ENCODE data around the gene POLA1.

The POLA1 gene

DNA sequence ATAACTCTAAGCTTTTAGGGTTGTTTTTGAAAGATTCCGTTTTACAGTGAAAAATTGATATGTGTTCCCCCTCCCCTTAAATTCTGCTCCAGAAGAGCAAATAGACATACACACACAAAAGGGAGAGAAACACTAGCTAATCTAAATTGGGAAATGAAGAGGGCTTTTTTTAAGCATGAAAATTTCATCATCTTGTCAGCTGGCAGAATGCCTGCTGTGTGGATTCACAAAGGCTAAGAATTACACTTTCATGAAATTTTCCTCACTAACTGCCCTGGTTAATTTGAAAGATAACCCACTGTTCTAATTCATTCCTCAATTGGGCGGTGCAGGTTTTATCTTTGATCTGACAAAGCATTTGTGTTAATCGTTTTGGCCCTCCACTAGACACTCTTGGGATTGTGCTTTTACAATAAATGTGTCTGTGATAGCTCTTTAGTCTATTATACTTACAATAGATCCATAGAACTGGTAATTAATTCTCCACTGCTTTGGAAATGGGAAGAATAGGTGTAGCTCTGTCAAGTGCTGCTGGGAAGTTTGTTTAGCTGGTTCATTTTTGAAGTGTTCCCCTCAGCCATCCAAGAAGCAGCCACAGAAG lies 152.9 kb downstream of the POLA1 start:
- H3K36me3 ChIP-seq (ENCODE audit: low read depth), result peaks cover 17% of the 10 kb centered on the region; the same call in 1 of the 2 replicates
- TF ChIP-seq, protein P1, sequence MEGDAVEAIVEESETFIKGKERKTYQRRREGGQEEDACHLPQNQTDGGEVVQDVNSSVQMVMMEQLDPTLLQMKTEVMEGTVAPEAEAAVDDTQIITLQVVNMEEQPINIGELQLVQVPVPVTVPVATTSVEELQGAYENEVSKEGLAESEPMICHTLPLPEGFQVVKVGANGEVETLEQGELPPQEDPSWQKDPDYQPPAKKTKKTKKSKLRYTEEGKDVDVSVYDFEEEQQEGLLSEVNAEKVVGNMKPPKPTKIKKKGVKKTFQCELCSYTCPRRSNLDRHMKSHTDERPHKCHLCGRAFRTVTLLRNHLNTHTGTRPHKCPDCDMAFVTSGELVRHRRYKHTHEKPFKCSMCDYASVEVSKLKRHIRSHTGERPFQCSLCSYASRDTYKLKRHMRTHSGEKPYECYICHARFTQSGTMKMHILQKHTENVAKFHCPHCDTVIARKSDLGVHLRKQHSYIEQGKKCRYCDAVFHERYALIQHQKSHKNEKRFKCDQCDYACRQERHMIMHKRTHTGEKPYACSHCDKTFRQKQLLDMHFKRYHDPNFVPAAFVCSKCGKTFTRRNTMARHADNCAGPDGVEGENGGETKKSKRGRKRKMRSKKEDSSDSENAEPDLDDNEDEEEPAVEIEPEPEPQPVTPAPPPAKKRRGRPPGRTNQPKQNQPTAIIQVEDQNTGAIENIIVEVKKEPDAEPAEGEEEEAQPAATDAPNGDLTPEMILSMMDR (IDR thresholded peaks at IDR 0.05; ENCODE audit: poor library complexity, severe bottlenecking), result no peak
- no peaks in the 10 kb centered on the region for H3K4me1 ChIP-seq (ENCODE audit: insufficient read depth, poor library complexity, severe bottlenecking)
- H3K9me3 ChIP-seq (ENCODE audit: severe bottlenecking), result no peaks in the 10 kb centered on the region
- no peak for ATAC-seq (ENCODE audit: low read depth)
- H3K27ac ChIP-seq (ENCODE audit: poor library complexity, severe bottlenecking), result no peak overlapping the region
- H3K27me3 ChIP-seq (ENCODE audit: insufficient read depth, poor library complexity, severe bottlenecking), result no peaks in the 10 kb centered on the region
- H3K4me3 ChIP-seq (ENCODE audit: severe bottlenecking), result no peak overlapping the region
- DNase-seq (ENCODE audit: low spot score), result no peak

DNA sequence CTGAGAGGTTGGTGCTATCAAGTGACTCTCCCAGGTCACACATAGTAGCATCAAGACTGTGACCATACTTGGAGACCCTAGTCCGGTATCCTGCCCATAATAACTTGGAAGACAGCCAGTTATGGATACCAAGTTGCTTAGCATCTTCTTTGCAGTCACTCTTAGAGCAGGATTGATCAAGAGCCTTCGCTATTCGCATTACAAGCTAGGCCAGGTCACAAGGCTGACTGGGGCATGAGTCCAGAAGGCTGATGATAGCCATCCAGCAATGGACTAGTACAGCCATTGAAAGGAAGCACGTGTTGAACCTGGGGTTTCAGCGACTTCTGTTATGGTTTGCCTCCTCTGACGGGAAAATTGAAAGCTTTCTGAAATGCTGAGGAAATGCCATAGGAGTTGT lies 157.6 kb downstream of the POLA1 start:
- Histone ChIP-seq H3K9me3 (ENCODE audit: severe bottlenecking) (no peaks in the 10 kb centered on the region), H3K27ac (ENCODE audit: poor library complexity, severe bottlenecking) (no peak overlapping the region), H3K36me3 (ENCODE audit: low read depth) (peaks cover 3% of the 10 kb centered on the region; the same call in 1 of the 2 replicates), H3K4me3 (ENCODE audit: severe bottlenecking) (no peak overlapping the region), H3K27me3 (ENCODE audit: insufficient read depth, poor library complexity, severe bottlenecking) (no peaks in the 10 kb centered on the region), H3K4me1 (ENCODE audit: insufficient read depth, poor library complexity, severe bottlenecking) (no peaks in the 10 kb centered on the region)
- DNase-seq (ENCODE audit: low spot score) (no peak), ATAC-seq (ENCODE audit: low read depth) (no peak)
- TF ChIP-seq, protein P1 (IDR thresholded peaks at IDR 0.05; ENCODE audit: poor library complexity, severe bottlenecking), result no peak

DNA sequence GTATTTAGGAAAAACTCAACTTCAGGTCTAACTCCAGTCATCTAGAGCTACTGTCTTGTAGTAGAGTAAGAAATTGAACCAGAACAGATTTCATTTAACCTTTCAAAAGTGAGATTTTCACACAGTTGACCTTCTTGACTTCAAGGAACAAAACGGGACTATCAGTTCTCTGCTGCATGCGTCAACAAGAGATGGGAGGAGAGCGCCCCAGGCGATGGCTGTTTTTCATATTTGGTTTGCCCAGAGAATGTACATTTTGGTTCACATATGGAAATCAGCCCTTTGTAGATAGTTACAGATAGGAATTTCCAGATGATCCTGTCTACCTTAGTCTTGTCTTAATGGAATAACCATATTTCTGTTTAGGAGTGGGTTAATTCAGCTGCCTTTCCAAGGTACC lies 158.1 kb downstream of the POLA1 start:
- DNase-seq (ENCODE audit: low spot score), result no peak
- no peak overlapping the region for H3K4me3 ChIP-seq (ENCODE audit: severe bottlenecking)
- H3K9me3 ChIP-seq (ENCODE audit: severe bottlenecking), result no peaks in the 10 kb centered on the region
- ATAC-seq (ENCODE audit: low read depth), result no peak
- no peaks in the 10 kb centered on the region for H3K4me1 ChIP-seq (ENCODE audit: insufficient read depth, poor library complexity, severe bottlenecking)
- TF ChIP-seq, protein P1 (IDR thresholded peaks at IDR 0.05; ENCODE audit: poor library complexity, severe bottlenecking), result no peak
- H3K36me3 ChIP-seq (ENCODE audit: low read depth), result peaks cover 3% of the 10 kb centered on the region; the same call in 1 of the 2 replicates
- H3K27ac ChIP-seq (ENCODE audit: poor library complexity, severe bottlenecking), result no peak overlapping the region
- H3K27me3 ChIP-seq (ENCODE audit: insufficient read depth, poor library complexity, severe bottlenecking), result no peaks in the 10 kb centered on the region

DNA sequence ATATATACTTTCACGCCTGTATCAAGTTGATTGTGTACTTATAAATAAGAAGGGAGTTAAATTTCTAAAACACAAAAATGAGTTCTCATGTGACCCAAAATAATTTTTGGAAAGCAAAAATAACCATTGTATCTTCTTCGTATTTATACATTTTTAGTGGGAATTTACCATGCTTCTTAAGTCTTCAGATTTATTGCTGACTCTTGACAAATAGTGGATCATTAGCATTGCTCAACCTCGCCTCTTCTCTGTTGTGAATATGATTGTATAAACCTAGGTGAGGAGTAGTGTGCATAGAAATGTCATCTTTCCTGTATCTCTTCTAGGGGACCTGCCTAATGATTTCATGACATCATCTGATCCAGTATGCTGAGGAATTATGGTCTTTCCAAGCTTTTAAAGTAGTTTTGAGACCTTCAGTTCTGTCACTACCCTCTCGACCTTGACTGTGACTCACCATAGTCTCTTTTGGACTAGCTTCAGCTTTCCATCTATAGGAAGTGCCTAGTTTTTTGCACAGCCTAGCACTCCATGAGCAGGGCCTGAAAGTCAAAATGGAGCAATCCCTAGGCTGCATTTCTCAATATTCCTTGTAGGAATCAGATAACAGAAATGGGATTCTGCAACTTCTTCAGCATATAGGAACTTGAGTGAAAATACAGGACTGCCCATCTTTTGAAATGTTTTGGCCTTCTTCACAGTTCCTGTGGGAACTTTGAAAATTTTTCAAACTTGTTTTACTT lies 164.5 kb downstream of the POLA1 start:
- ATAC-seq (ENCODE audit: low read depth) (no peak), DNase-seq (ENCODE audit: low spot score) (no peak)
- TF ChIP-seq, protein P1 (IDR thresholded peaks at IDR 0.05; ENCODE audit: poor library complexity, severe bottlenecking), result no peak
- no peaks in the 10 kb centered on the region for H3K27me3 ChIP-seq (ENCODE audit: insufficient read depth, poor library complexity, severe bottlenecking)
- no peaks in the 10 kb centered on the region for H3K4me1 ChIP-seq (ENCODE audit: insufficient read depth, poor library complexity, severe bottlenecking)
- H3K36me3 ChIP-seq (ENCODE audit: low read depth), result no peaks in the 10 kb centered on the region
- H3K9me3 ChIP-seq (ENCODE audit: severe bottlenecking), result no peaks in the 10 kb centered on the region
- no peak overlapping the region for H3K4me3 ChIP-seq (ENCODE audit: severe bottlenecking)
- no peak overlapping the region for H3K27ac ChIP-seq (ENCODE audit: poor library complexity, severe bottlenecking)
